DOHH2 (cell line): ENCODE data around the gene LMO2.

ENCODE experiments used
- H3F3A ChIP-seq: fragments of 200-600 bp; sonication (generic), shearing (Covaris generic); 2 replicates; pipeline ENCODE4 v1.6.0; 2016; ENCODE audit warnings: antibody characterized with exemption, mild to moderate bottlenecking; ENCODE audit not compliant: control insufficient read depth, insufficient read depth
- H3K27ac ChIP-seq: fragments of 200-600 bp; sonication (generic); 2 replicates; pipeline ENCODE4 v1.5.1; 2014; ENCODE audit warnings: low read depth, mild to moderate bottlenecking, low read length, moderate library complexity
- H3K27me3 ChIP-seq: fragments of 200-600 bp; sonication (generic); 2 replicates; pipeline ENCODE4 v1.6.1; 2014; ENCODE audit warnings: mild to moderate bottlenecking, low read length, mixed read lengths; ENCODE audit not compliant: control insufficient read depth
- H3K36me3 ChIP-seq: fragments of 200-600 bp; sonication (generic); 2 replicates; pipeline ENCODE4 v1.6.1; 2014; ENCODE audit warnings: mild to moderate bottlenecking, low read length, moderate library complexity, mixed read lengths; ENCODE audit not compliant: control insufficient read depth
- H3K4me1 ChIP-seq: fragments of 200-600 bp; sonication (generic); 2 replicates; pipeline ENCODE4 v1.6.1; 2014; ENCODE audit warnings: mild to moderate bottlenecking, low read length, mixed read lengths; ENCODE audit not compliant: control insufficient read depth
- H3K4me2 ChIP-seq: fragments of 200-600 bp; sonication (generic); 2 replicates; pipeline ENCODE4 v1.6.0; 2014; ENCODE audit warnings: mild to moderate bottlenecking, low read length, moderate library complexity
- H3K4me3 ChIP-seq: fragments of 200-600 bp; sonication (generic); 2 replicates; pipeline ENCODE4 v1.5.1; 2014; ENCODE audit warnings: mild to moderate bottlenecking, low read length, mixed read lengths
- H3K79me2 ChIP-seq: fragments of 200-600 bp; sonication (generic); 2 replicates; pipeline ENCODE4 v1.6.1; 2014; ENCODE audit warnings: mild to moderate bottlenecking, low read length, mixed read lengths; ENCODE audit not compliant: control insufficient read depth
- H3K9me2 ChIP-seq: fragments of 200-600 bp; sonication (generic); replicated peaks from 2 replicates; pipeline ENCODE4 v1.6.1; 2014; ENCODE audit warnings: mild to moderate bottlenecking, low read length, mixed read lengths; ENCODE audit not compliant: control insufficient read depth
- H3K9me3 ChIP-seq: fragments of 200-600 bp; sonication (generic); 2 replicates; pipeline ENCODE4 v1.6.1; 2014; ENCODE audit warnings: antibody characterized with exemption, low read length, mixed read lengths; ENCODE audit not compliant: control insufficient read depth, insufficient read depth
- H4K20me1 ChIP-seq: fragments of 200-600 bp; sonication (generic); 2 replicates; pipeline ENCODE4 v1.6.0; 2014; ENCODE audit warnings: low read depth, mild to moderate bottlenecking, antibody characterized with exemption, low read length, moderate library complexity; ENCODE audit not compliant: control insufficient read depth, insufficient read depth
- EZH2phosphoT487 ChIP-seq: fragments of 200-600 bp; sonication (generic); IDR thresholded peaks from 2 replicates; pipeline ENCODE4 v1.6.1; 2017; ENCODE audit warnings: borderline replicate concordance, mild to moderate bottlenecking, antibody characterized with exemption, low read length, moderate library complexity, mixed read lengths
- TF ChIP-seq, protein P1 (sequence below): fragments of 200-600 bp; sonication (generic); IDR thresholded peaks from one replicate; pipeline ENCODE4 v1.5.1; 2014; ENCODE audit warnings: antibody characterized with exemption, mild to moderate bottlenecking, low read depth, low read length; ENCODE audit not compliant: poor library complexity, severe bottlenecking

LMO2 gene

DNA sequence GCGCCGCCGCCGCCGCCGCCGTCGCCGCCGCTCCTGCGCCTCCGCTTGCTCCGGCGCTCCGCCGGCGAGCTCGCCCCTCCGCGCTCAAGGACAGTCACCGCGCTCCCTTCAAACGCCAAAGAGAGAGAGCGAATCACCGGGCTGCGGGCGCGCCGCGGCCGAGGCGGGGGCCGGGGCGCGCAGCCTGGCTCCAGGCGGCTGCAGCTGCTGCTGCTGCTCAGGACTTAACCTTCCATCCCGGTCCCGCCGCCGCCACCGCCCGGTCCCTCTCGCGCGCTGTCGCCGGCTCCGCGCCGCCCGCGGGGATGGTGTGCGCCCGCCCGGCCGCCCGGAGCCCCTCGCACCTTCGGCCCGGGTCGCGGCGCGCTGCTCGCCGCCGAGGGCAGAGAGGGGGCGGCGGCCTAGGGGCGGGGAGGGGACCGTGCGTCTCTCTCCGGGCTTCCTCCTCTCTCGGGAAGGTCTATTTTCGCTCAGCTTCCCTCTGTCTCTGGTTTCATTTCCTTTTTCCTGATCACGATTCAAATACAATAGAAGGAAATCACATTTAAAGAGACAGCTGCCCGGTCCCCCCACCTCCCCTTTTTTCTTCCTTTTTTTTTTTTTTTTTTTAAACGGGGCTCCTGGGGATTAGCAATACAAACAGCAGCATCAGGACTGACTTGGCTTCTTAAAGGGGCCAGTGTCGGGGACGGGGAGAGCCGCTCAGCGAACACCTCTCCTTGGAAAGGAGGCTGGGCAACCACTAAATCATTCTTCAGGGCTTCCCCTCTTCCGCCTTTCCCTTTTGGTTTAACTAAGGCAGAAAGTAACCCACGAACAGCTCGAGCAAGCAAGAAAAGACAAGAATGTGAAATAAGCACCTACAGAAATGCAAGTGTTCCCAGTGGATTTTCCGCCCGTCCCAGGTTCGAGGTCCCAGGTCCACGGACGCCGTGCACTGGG, 22.1 kb downstream of the LMO2 start:
- Histone ChIP-seq H3K9me3 (no peaks in the 10 kb centered on the region), H3K79me2 (peaks cover 43% of the 10 kb centered on the region), H3K27ac (peak overlapping the region; percentile 80), H4K20me1 (peaks cover 4% of the 10 kb centered on the region), H3K36me3 (peaks cover 30% of the 10 kb centered on the region), H3K9me2 (no peaks in the 10 kb centered on the region), H3K4me1 (peaks cover 71% of the 10 kb centered on the region), H3K4me3 (peak overlapping the region; percentile 91), H3K4me2 (peak overlapping the region; percentile 88), H3F3A (peaks cover 13% of the 10 kb centered on the region), H3K27me3 (no peaks in the 10 kb centered on the region)
- no peak for TF ChIP-seq EZH2phosphoT487
- TF ChIP-seq, protein P1, sequence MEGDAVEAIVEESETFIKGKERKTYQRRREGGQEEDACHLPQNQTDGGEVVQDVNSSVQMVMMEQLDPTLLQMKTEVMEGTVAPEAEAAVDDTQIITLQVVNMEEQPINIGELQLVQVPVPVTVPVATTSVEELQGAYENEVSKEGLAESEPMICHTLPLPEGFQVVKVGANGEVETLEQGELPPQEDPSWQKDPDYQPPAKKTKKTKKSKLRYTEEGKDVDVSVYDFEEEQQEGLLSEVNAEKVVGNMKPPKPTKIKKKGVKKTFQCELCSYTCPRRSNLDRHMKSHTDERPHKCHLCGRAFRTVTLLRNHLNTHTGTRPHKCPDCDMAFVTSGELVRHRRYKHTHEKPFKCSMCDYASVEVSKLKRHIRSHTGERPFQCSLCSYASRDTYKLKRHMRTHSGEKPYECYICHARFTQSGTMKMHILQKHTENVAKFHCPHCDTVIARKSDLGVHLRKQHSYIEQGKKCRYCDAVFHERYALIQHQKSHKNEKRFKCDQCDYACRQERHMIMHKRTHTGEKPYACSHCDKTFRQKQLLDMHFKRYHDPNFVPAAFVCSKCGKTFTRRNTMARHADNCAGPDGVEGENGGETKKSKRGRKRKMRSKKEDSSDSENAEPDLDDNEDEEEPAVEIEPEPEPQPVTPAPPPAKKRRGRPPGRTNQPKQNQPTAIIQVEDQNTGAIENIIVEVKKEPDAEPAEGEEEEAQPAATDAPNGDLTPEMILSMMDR: no peak

DNA sequence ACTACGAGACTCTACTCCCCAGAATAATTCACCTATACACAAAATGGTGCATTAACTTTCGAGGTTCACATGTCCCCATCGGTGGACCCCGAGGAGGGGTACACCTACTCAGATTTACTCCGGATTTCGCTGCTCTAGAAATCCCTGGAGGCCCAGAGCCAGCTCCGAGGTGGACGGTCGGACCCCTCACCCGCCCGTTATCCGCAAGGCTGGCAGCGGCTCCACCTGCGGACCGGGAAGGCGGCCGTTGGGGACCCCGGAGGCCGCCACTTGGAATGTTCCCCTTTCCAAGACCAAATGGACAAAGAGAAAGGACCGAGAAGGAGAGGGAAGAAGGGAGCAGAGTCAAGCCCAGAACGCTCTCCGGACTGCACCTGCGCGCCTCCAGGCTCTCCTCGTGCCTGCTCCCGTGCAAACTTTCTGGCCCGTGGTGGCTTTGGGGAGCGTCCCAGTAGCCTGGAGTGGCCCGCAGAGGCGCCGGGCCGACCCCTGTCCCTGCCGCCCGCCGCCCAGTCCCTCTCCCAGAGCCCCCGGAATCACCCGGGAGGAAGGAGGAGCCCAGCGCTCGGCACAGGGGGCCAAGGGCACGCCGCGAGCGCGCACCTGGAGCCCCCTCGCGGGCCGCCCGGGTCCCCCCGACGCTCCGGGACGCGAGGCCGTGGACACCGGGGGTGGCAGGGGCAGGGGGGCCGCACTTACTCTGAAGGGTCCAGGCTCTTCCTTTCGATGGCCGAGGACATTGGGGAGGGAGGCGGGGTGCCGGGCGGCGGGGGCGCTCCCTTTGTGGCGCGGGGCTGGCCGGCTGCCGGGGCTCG, 23.0 kb downstream of the LMO2 start:
- Histone ChIP-seq H3K79me2 (peaks cover 47% of the 10 kb centered on the region), H3K27ac (peak overlapping the region; percentile 62), H4K20me1 (peaks cover 4% of the 10 kb centered on the region), H3K9me2 (no peaks in the 10 kb centered on the region), H3K4me3 (peak overlapping the region; percentile 91), H3K9me3 (no peaks in the 10 kb centered on the region), H3K36me3 (peaks cover 37% of the 10 kb centered on the region), H3K4me2 (peak overlapping the region; percentile 72), H3F3A (peaks cover 13% of the 10 kb centered on the region), H3K4me1 (peaks cover 62% of the 10 kb centered on the region), H3K27me3 (no peaks in the 10 kb centered on the region)
- no peak for TF ChIP-seq EZH2phosphoT487
- TF ChIP-seq, protein P1: no peak

DNA sequence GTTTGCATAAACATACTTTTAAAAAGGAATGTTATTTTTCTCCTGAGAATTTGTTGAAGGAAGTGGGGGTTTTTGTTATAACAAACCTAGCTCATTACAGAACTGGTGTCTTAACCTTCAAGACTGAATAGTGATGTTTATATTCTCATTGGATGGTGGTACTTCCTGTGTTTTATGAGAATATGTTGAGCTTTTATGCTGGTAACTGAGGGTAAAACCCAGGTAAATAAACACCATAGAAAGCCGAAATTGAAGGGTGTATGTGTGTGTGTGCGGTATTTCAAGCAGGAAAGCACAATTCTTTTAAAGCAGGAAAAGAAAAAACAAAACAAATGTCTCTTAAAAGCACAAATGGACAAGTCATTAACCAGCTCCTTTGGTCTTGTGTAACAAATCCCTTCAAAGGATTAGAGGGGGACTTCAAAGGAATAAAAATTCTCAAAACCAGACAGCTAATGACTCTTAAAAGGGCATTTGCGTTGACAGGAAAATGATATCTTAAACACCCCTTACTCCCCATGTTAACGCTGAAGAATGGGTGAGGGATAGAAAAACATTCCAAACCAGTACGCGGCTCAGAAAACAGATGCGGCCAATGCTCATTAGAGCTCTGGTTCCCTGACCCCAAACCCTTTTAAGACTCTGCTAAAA, 23.8 kb downstream of the LMO2 start:
- H4K20me1 ChIP-seq: peaks cover 8% of the 10 kb centered on the region
- peaks cover 10% of the 10 kb centered on the region for H3F3A ChIP-seq
- no peaks in the 10 kb centered on the region for H3K27me3 ChIP-seq
- peaks cover 51% of the 10 kb centered on the region for H3K79me2 ChIP-seq
- peak overlapping the region; percentile 91 for H3K4me3 ChIP-seq
- peak overlapping the region; percentile 72 for H3K4me2 ChIP-seq
- no peak for TF ChIP-seq EZH2phosphoT487
- TF ChIP-seq, protein P1: no peak
- no peaks in the 10 kb centered on the region for H3K9me2 ChIP-seq
- H3K4me1 ChIP-seq: peaks cover 55% of the 10 kb centered on the region
- peak overlapping the region; percentile 62 for H3K27ac ChIP-seq
- no peaks in the 10 kb centered on the region for H3K9me3 ChIP-seq
- peaks cover 44% of the 10 kb centered on the region for H3K36me3 ChIP-seq
